Transverse colon (tissue), 4 donors: ENCODE results near the gene SLC10A4. TPM values are rescaled to one million over a fixed set of nuclear protein-coding genes. Genes with fewer than 3 reads are reported as not detected.

ENCODE experiments used
- DNase-seq: peaks from one replicate; pipeline ENCODE4 v3.0.0-alpha.2; 2019
- H3K27ac ChIP-seq, 4 donors: fragments of 200-600 bp; sonication (generic); 2 replicates each; pipeline ENCODE4 v1.5.1; 2016 to 2018; ENCODE audit warnings: inconsistent platforms in 4 of 4
- H3K27me3 ChIP-seq: fragments of 200-600 bp; sonication (generic); 2 replicates; pipeline ENCODE4 v1.5.1; 2017; ENCODE audit warnings: inconsistent platforms
- H3K36me3 ChIP-seq, 4 donors: fragments of 200-600 bp; sonication (generic); 2 replicates each; pipeline ENCODE4 v1.5.1; 2017 to 2019; ENCODE audit warnings: inconsistent platforms in 4 of 4
- H3K4me1 ChIP-seq, 4 donors: fragments of 200-600 bp; sonication (generic); 2 replicates each; pipeline ENCODE4 v1.5.1; 2017 to 2020; ENCODE audit warnings: inconsistent platforms in 4 of 4
- H3K4me3 ChIP-seq, 4 donors: fragments of 200-600 bp; sonication (generic); 1 replicate in 1 of 4; 2 replicates in 3 of 4; pipeline versions ENCODE4 v1.5.1 to v1.6.1; 2017 to 2019; ENCODE audit warnings: inconsistent platforms in 4 of 4
- H3K9me3 ChIP-seq, 2 donors: fragments of 200-600 bp; sonication (generic); 2 replicates each; pipeline ENCODE4 v1.5.1; 2017 to 2019; ENCODE audit warnings: inconsistent platforms in 2 of 2
- CTCF ChIP-seq, 5 experiments: fragments of 200-600 bp in 3 of 5; fragments of 450-650 bp in 2 of 5; sonication (generic) in 3 of 5; IDR thresholded peaks; 1 replicate in 2 of 5; 2 replicates in 3 of 5; pipeline ENCODE4 v1.5.1; 2016 to 2017; ENCODE audit warnings: antibody characterized with exemption in 5 of 5, inconsistent platforms in 3 of 5, mild to moderate bottlenecking in 2 of 5, moderate library complexity in 1 of 5
- EP300 ChIP-seq: sonication (generic); formaldehyde crosslinking; IDR thresholded peaks from one replicate; pipeline ENCODE4 v1.6.1; 2017; ENCODE audit warnings: antibody characterized with exemption, low read depth
- POLR2A ChIP-seq: fragments of 450-650 bp; IDR thresholded peaks from one replicate; pipeline ENCODE4 v1.6.1; 2016; ENCODE audit warnings: antibody characterized with exemption, mild to moderate bottlenecking, moderate library complexity
- POLR2AphosphoS5 ChIP-seq, 3 donors: sonication (generic); formaldehyde crosslinking; IDR thresholded peaks; one replicate each; pipeline ENCODE4 v1.6.1; 2016; ENCODE audit warnings: antibody characterized with exemption in 3 of 3
- WGBS, 2 donors: methylation state at CpG; one replicate each; pipeline ENCODE4 v1.1.5; 2018; ENCODE audit warnings: low coverage in 1 of 2; 5-methylcytosine and 5-hydroxymethylcytosine counted together
- in situ Hi-C, 4 donors: fragments of 200-750 bp; cut with MboI; loops; one replicate each; pipeline versions ENCODE4 v1.15.0 to v1.15.1; 2017; ENCODE audit warnings: low sequenced_read_pairs in 3 of 4, low pct_ligation_motif_present in 1 of 4, low pct_unique_long_range_greater_than_20kb in 1 of 4
- intact Hi-C: fragments of 100-400 bp; cut with DNase I; formaldehyde crosslinking; loops from one replicate; pipeline ENCODE4 v1.15.1; 2023; ENCODE audit warnings: low total_unique reads
- total RNA-seq, 4 donors: library from RNA; depleted of rRNA; stranded (reverse); fragments of >200 nt; gene quantifications; one replicate each; pipeline ENCODE4 v1.1.0, GENCODE V29; 2016

The SLC10A4 gene
- total RNA-seq, 4 donors from 2014 or later = 1.2 to 6.0 TPM; not detected in 2

GRCh38 chr4:48518143-48518542, 35.0 kb downstream of the SLC10A4 start:
- peaks cover 0 to 76% (median 36%) of the 10 kb centered on the region in 4 donors for H3K36me3 ChIP-seq

GRCh38 chr4:48526406-48526805, 43.3 kb downstream of the SLC10A4 start:
- Histone ChIP-seq H3K4me3 (no peak overlapping the region), H3K36me3 (peaks cover 0 to 96% (median 47%) of the 10 kb centered on the region in 4 donors), H3K27me3 (no peaks in the 10 kb centered on the region), H3K27ac (no peak overlapping the region), H3K4me1 (no peaks in the 10 kb centered on the region), H3K9me3 (no peaks in the 10 kb centered on the region)
- intact Hi-C loops = no loop called here
- TF ChIP-seq POLR2AphosphoS5 (IDR thresholded peaks at IDR 0.05) (no peak), EP300 (no peak), CTCF (IDR thresholded peaks at IDR 0.05) (no peak), POLR2A (no peak)
- in situ Hi-C loops = no loop called here
- 78 to 89% methylated on average over 1 of the region's 1 CpG for WGBS, 2 donors
- DNase-seq = no peak

More at GRCh38 chr4:48518143-48518542, 35.0 kb downstream of the SLC10A4 start:
- no peak overlapping the region for H3K4me3 ChIP-seq
- intact Hi-C loops (no loop called here), in situ Hi-C loops (loop anchor here in 1 of 4 donors (25.0 kb wide), 1 partner anchor 631 kb away; no protein-coding TSS in a partner anchor)
- WGBS, 2 donors = 91 to 100% methylated on average over 1 to 3 of the region's 3 CpGs
- H3K9me3 ChIP-seq = no peaks in the 10 kb centered on the region
- no peaks in the 10 kb centered on the region for H3K27me3 ChIP-seq
- DNase-seq = no peak
- no peak overlapping the region for H3K27ac ChIP-seq
- TF ChIP-seq POLR2AphosphoS5 (IDR thresholded peaks at IDR 0.05) (peak in 1 of 3 donors; percentile 5), EP300 (no peak)
- no peaks in the 10 kb centered on the region for H3K4me1 ChIP-seq

GRCh38 chr4:48538358-48538757, 55.2 kb downstream of the SLC10A4 start:
- intact Hi-C loops (no loop called here), in situ Hi-C loops (no loop called here)
- no peaks in the 10 kb centered on the region for H3K27me3 ChIP-seq
- no peak for DNase-seq
- H3K27ac ChIP-seq = no peak overlapping the region
- no peaks in the 10 kb centered on the region for H3K4me1 ChIP-seq
- TF ChIP-seq CTCF (IDR thresholded peaks at IDR 0.05) = no peak
- no peak for TF ChIP-seq POLR2AphosphoS5 (IDR thresholded peaks at IDR 0.05)
- no peak for TF ChIP-seq EP300
- no peak for TF ChIP-seq POLR2A
- H3K36me3 ChIP-seq = peaks cover 0 to 80% (median 36%) of the 10 kb centered on the region in 4 donors
- H3K4me3 ChIP-seq = no peak overlapping the region
- H3K9me3 ChIP-seq = no peaks in the 10 kb centered on the region

Other genes with a start within 250 kb of the SLC10A4 start
- gene TEC, start 213.5 kb upstream of the SLC10A4 start, total RNA-seq = 1 to 10 TPM; 1.2 to 5.1 (median 3.3) TPM
- 100 to 1,000 TPM in 1 of 4 donors, 10 to 100 TPM in 3; 28.4 to 355 (median 55.8) TPM for gene SLAIN2, start 141.8 kb upstream of the SLC10A4 start, total RNA-seq
- gene ZAR1, start 6.9 kb downstream of the SLC10A4 start, total RNA-seq = not detected